Caco-2 (cell line): ENCODE measurements around the gene PCNA. TPM values are rescaled to one million over a fixed set of nuclear protein-coding genes. Genes with fewer than 3 reads are reported as not detected.

Source experiments
- BruUV-seq: library from RNA; stranded (reverse); fragments of 400-500 nt; replicated peaks from 2 replicates; lab custom pipeline; 2021; lab: Mats Ljungman, UMichigan
- CTCF ChIA-PET: fragments of 300-600 bp; sonication (Branson Sonifier 250); formaldehyde crosslinking; loops from one replicate; lab custom pipeline; 2022; ENCODE audit warnings: antibody characterized with exemption; lab: Charles Lee
- POLR2A ChIA-PET: fragments of 300-600 bp; sonication (Branson Sonifier 250); formaldehyde crosslinking; loops from one replicate; lab custom pipeline; 2022; ENCODE audit warnings: antibody characterized with exemption; lab: Charles Lee
- DNase-seq, 2 experiments: peaks; one replicate each; pipeline versions ENCODE4 v3.0.0 to v3.0.0-alpha.2; 2020 to 2022
- H3K27me3 ChIP-seq: replicated peaks from 2 replicates; pipeline ENCODE4 v1.6.0; 2011; ENCODE audit warnings: low read length; ENCODE audit not compliant: control insufficient read depth, insufficient read depth
- H3K36me3 ChIP-seq: 2 replicates; pipeline ENCODE4 v1.5.1; 2011; ENCODE audit warnings: low read length; ENCODE audit not compliant: control insufficient read depth, insufficient read depth
- H3K4me1 ChIP-seq: fragments of 250-450 bp; sonication (Bioruptor Pico); 2 replicates; pipeline ENCODE4 v1.5.1; 2020; ENCODE audit warnings: mild to moderate bottlenecking
- H3K4me3 ChIP-seq: 2 replicates; pipeline ENCODE4 v1.5.1; 2011; ENCODE audit warnings: low read depth, mild to moderate bottlenecking, control low read depth, low read length
- H3K9me3 ChIP-seq: fragments of 250-450 bp; sonication (Bioruptor Pico); 2 replicates; pipeline ENCODE4 v1.5.1; 2020; ENCODE audit warnings: mild to moderate bottlenecking, moderate library complexity
- H3K27ac Mint-ChIP-seq: one replicate; pipeline ENCODE4 v1.8.0; 2022; ENCODE audit warnings: mixed read lengths; ENCODE audit not compliant: unreplicated experiment
- H3K27me3 Mint-ChIP-seq: one replicate; pipeline ENCODE4 v1.8.0; 2022; ENCODE audit warnings: mixed read lengths; ENCODE audit not compliant: insufficient read depth, unreplicated experiment
- H3K36me3 Mint-ChIP-seq: one replicate; pipeline ENCODE4 v1.8.0; 2022; ENCODE audit warnings: mild to moderate bottlenecking, mixed read lengths; ENCODE audit not compliant: insufficient read depth, unreplicated experiment
- H3K4me1 Mint-ChIP-seq: one replicate; pipeline ENCODE4 v1.8.0; 2022; ENCODE audit warnings: low read depth, mixed read lengths; ENCODE audit not compliant: unreplicated experiment
- H3K4me3 Mint-ChIP-seq: one replicate; pipeline ENCODE4 v1.8.0; 2022; ENCODE audit warnings: mild to moderate bottlenecking, moderate library complexity, mixed read lengths; ENCODE audit not compliant: unreplicated experiment
- H3K9me3 Mint-ChIP-seq: one replicate; pipeline ENCODE4 v1.8.0; 2022; ENCODE audit warnings: mixed read lengths; ENCODE audit not compliant: unreplicated experiment
- intact Hi-C: fragments of 100-400 bp; cut with micrococcal nuclease; formaldehyde crosslinking; loops from one replicate; pipeline ENCODE4 v1.10.0; 2022; ENCODE audit not compliant: unreplicated experiment
- total RNA-seq: library from RNA; stranded (reverse); gene quantifications from 2 replicates; pipeline ENCODE4 v1.2.3, GENCODE V29; 2022
- TF ChIP-seq, protein P1 (sequence below), 2 experiments: fragments of 200-600 bp in 1 of 2; IDR thresholded peaks; 1 replicate in 1 of 2; 2 replicates in 1 of 2; pipeline versions ENCODE4 v1.5.1 to v1.8.0; 2011 to 2022; ENCODE audit warnings: antibody characterized with exemption in 1 of 2, control low read depth in 1 of 2, inconsistent platforms in 1 of 2, low read depth in 1 of 2, low read length in 1 of 2, mild to moderate bottlenecking in 1 of 2, moderate library complexity in 1 of 2; ENCODE audit not compliant: insufficient read depth in 1 of 2, severe bottlenecking in 1 of 2, unreplicated experiment in 1 of 2

The PCNA gene
- total RNA-seq, 1 experiment from 2014 or later, result 258 TPM

DNA sequence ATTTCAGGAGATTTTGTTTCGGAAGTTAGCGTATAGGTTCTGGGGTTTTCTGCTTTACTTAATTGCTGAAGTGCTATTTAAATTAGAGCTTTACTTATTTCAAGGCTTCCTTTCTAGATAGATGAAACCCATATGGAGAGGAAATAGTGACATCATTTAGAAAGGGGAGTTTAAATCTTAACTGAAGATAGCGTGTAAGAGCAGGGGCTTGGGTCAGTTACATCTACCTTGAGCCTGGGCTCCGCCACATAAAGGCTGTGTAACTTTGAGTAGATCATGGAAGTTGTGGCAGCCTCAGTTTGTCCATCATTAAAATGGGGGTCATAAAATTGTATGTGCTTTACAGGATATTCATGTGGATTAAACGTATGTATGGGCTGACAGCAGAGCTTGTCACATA is 11.7 kb upstream of the PCNA start:
- Histone ChIP-seq H3K4me3 (no peak overlapping the region), H3K9me3 (no peaks in the 10 kb centered on the region), H3K36me3 (no peaks in the 10 kb centered on the region), H3K4me1 (peaks cover 7% of the 10 kb centered on the region), H3K27me3 (no peaks in the 10 kb centered on the region)
- no peak overlapping the region for H3K4me3 Mint-ChIP-seq
- peaks cover 13% of the 10 kb centered on the region for H3K4me1 Mint-ChIP-seq
- intact Hi-C loops, result no loop called here
- no TSS peak for BruUV-seq
- TF ChIP-seq, protein P1, sequence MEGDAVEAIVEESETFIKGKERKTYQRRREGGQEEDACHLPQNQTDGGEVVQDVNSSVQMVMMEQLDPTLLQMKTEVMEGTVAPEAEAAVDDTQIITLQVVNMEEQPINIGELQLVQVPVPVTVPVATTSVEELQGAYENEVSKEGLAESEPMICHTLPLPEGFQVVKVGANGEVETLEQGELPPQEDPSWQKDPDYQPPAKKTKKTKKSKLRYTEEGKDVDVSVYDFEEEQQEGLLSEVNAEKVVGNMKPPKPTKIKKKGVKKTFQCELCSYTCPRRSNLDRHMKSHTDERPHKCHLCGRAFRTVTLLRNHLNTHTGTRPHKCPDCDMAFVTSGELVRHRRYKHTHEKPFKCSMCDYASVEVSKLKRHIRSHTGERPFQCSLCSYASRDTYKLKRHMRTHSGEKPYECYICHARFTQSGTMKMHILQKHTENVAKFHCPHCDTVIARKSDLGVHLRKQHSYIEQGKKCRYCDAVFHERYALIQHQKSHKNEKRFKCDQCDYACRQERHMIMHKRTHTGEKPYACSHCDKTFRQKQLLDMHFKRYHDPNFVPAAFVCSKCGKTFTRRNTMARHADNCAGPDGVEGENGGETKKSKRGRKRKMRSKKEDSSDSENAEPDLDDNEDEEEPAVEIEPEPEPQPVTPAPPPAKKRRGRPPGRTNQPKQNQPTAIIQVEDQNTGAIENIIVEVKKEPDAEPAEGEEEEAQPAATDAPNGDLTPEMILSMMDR (IDR thresholded peaks at IDR 0.05; ENCODE audit: insufficient read depth in 1 of 2, low read depth in 1 of 2, low read length in 1 of 2, severe bottlenecking in 1 of 2, unreplicated experiment in 1 of 2), result no peak
- ChIA-PET CTCF (no interaction called here), POLR2A (no interaction called here)
- H3K27me3 Mint-ChIP-seq, result no peaks in the 10 kb centered on the region
- no peak for DNase-seq
- peaks cover 17% of the 10 kb centered on the region for H3K36me3 Mint-ChIP-seq
- H3K9me3 Mint-ChIP-seq, result no peaks in the 10 kb centered on the region
- H3K27ac Mint-ChIP-seq, result no peak overlapping the region

DNA sequence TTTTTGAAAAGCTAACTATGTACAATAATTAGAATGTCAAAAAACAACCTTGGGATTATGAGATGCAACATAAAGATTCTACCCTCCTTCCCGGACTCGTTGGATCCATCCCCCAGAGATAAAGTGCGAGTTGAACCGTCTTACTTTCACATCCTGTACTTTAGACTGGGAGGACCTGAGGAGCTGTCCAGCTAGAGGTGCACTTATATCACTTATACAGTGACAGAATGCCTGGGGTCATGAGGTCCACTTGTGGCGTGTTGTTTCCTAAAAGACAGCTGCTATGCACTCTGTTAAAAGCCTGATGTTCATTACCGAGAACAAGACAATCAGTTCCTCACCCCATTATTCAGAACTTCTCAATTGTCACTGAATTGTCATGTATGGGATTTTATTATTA is 9.1 kb upstream of the PCNA start:
- H3K27ac Mint-ChIP-seq, result no peak overlapping the region
- no peaks in the 10 kb centered on the region for H3K27me3 Mint-ChIP-seq
- H3K36me3 ChIP-seq, result no peaks in the 10 kb centered on the region
- POLR2A ChIA-PET, result no interaction called here
- peaks cover 13% of the 10 kb centered on the region for H3K4me1 Mint-ChIP-seq
- CTCF ChIA-PET, result interaction anchor here (0.6 to 2.1 kb wide), 3 partner anchors 17 to 1727 kb away, joined by 3 to 10 read pairs (median 3); no protein-coding TSS in a partner anchor
- DNase-seq, result no peak
- no TSS peak for BruUV-seq
- peaks cover 7% of the 10 kb centered on the region for H3K4me1 ChIP-seq
- H3K36me3 Mint-ChIP-seq, result peaks cover 27% of the 10 kb centered on the region
- H3K9me3 ChIP-seq, result no peaks in the 10 kb centered on the region
- no peak overlapping the region for H3K4me3 Mint-ChIP-seq
- H3K27me3 ChIP-seq, result no peaks in the 10 kb centered on the region
- intact Hi-C loops, result loop anchor here (10.0 kb wide), 1 partner anchor 316 kb away; no protein-coding TSS in a partner anchor
- H3K9me3 Mint-ChIP-seq, result no peaks in the 10 kb centered on the region
- TF ChIP-seq, protein P1 (IDR thresholded peaks at IDR 0.05; ENCODE audit: insufficient read depth in 1 of 2, low read depth in 1 of 2, low read length in 1 of 2, severe bottlenecking in 1 of 2, unreplicated experiment in 1 of 2), result no peak
- no peak overlapping the region for H3K4me3 ChIP-seq

- Mint-ChIP-seq H3K36me3 (peaks cover 30% of the 10 kb centered on the region), H3K4me3 (peak overlapping the region; percentile 86), H3K4me1 (peaks cover 13% of the 10 kb centered on the region), H3K27ac (peak overlapping the region; percentile 74), H3K27me3 (no peaks in the 10 kb centered on the region), H3K9me3 (no peaks in the 10 kb centered on the region)
- TF ChIP-seq, protein P1 (IDR thresholded peaks at IDR 0.05; ENCODE audit: insufficient read depth in 1 of 2, low read depth in 1 of 2, low read length in 1 of 2, severe bottlenecking in 1 of 2, unreplicated experiment in 1 of 2), result no peak
- Histone ChIP-seq H3K9me3 (no peaks in the 10 kb centered on the region), H3K4me1 (peaks cover 7% of the 10 kb centered on the region), H3K36me3 (no peaks in the 10 kb centered on the region), H3K27me3 (no peaks in the 10 kb centered on the region), H3K4me3 (peak overlapping the region; percentile 95)
- BruUV-seq, result TSS peak; percentile 54
- intact Hi-C loops, result loop anchor here (10.0 kb wide), 1 partner anchor 317 kb away; no protein-coding TSS in a partner anchor
- ChIA-PET CTCF (interaction anchor here (1.7 to 2.1 kb wide), 4 partner anchors 13 to 66 kb away, joined by 5 to 246 read pairs (median 9); no protein-coding TSS in a partner anchor), POLR2A (interaction anchor here (1.5 to 2.1 kb wide), 2 partner anchors 39 to 64 kb away, joined by 10 to 25 read pairs; no protein-coding TSS in a partner anchor)
- DNase-seq, result no peak
These were observed 8.2 kb upstream of the PCNA start for GRCh38 chr20:5127859-5128424.
